HL-60/S4 treated with retinoic acid at 250 ng/mL for 4 days and 3 days (cell line): ENCODE data around the gene IL15.

Source experiments
- in situ Hi-C: fragments of 300-500 bp; cut with MboI; formaldehyde crosslinking; loops from 2 replicates; pipeline ENCODE4 v1.7.0; 2022; ENCODE audit warnings: low sequenced_read_pairs

The IL15 gene

DNA sequence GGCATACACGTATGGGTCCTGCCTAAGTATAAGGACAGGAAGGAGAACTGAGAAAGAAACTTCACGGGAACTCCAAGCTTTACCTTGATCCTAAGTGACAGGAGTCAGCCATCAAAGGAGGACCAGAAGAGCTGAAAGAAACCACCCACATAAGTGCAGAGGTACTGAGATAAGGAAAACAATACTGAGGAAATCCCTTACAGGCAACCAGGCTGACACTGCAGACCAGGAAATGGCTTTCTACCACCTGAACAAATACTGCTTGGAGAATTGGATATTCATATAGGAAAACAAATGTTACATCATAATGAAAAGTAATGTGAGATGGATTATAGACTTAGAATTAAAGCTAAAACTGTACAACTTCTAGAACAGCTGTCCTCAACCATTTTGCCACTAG is 127.0 kb downstream of the IL15 start:
- in situ Hi-C loops: no loop called here

GRCh38 chr4:141768954-141769353 is 132.6 kb downstream of the IL15 start:
- in situ Hi-C loops: no loop called here

GRCh38 chr4:141771889-141772830 is 135.8 kb downstream of the IL15 start:
- in situ Hi-C loops: no loop called here

- in situ Hi-C loops: no loop called here
Measured at GRCh38 chr4:141772838-141773237, 136.5 kb downstream of the IL15 start.

GRCh38 chr4:141782205-141782604 is 145.8 kb downstream of the IL15 start:
- in situ Hi-C loops: no loop called here
